Endothelial cell of umbilical vein (primary cell): Measurements from ENCODE around the gene SLC9A9. TPM values are rescaled to one million over a fixed set of nuclear protein-coding genes. Genes with fewer than 3 reads are reported as not detected.
A peak's percentile ranks its signal among the peaks of the same experiment; 100 is the strongest.

Source experiments
- BruUV-seq: library from RNA; stranded (reverse); fragments of 400-500 nt; replicated peaks from 2 replicates; lab custom pipeline; 2021; lab: Mats Ljungman, UMichigan
- CTCF ChIA-PET: fragments of 300-600, 350-600 bp; sonication (Branson Sonifier 250); formaldehyde crosslinking; loops from one replicate; lab custom pipeline; 2021; ENCODE audit warnings: antibody characterized with exemption, inconsistent platforms; lab: Charles Lee
- POLR2A ChIA-PET: fragments of 300-600, 350-600 bp; sonication (Branson Sonifier 250); formaldehyde crosslinking; loops from one replicate; lab custom pipeline; 2021; ENCODE audit warnings: antibody characterized with exemption, inconsistent platforms; lab: Charles Lee
- DNase-seq: peaks from one replicate; pipeline ENCODE4 v3.0.0-alpha.2; 2011; ENCODE audit warnings: low read depth, low spot score
- FAIRE-seq: peaks from 2 replicates; lab custom pipeline; 2011; peaks lifted over from hg19 to GRCh38; lab: Jason Lieb, UNC
- H2AFZ ChIP-seq: 2 replicates; pipeline ENCODE4 v1.6.0; 2012; ENCODE audit warnings: low read depth, low read length, control low read depth, inconsistent platforms
- H3K27ac ChIP-seq: 2 replicates; pipeline ENCODE4 v1.5.1; 2011; ENCODE audit warnings: low read depth, mild to moderate bottlenecking, control low read depth, low read length, moderate library complexity; ENCODE audit not compliant: insufficient read depth
- H3K27me3 ChIP-seq, 2 experiments: 2 replicates each; pipeline versions ENCODE4 v1.6.0 to v1.6.1; 2011; ENCODE audit warnings: low read length in 2 of 2, mixed read lengths in 1 of 2; ENCODE audit not compliant: control insufficient read depth in 2 of 2, insufficient read depth in 2 of 2
- H3K36me3 ChIP-seq, 2 experiments: 2 replicates in 1 of 2; 3 replicates in 1 of 2; pipeline ENCODE4 v1.5.1; 2011; ENCODE audit warnings: low read length in 2 of 2, mild to moderate bottlenecking in 1 of 2, moderate library complexity in 1 of 2; ENCODE audit not compliant: control insufficient read depth in 2 of 2, insufficient read depth in 2 of 2; ENCODE audit errors: extremely low read depth in 1 of 2
- H3K4me1 ChIP-seq: 3 replicates; pipeline ENCODE4 v1.5.1; 2011; ENCODE audit warnings: mild to moderate bottlenecking, low read length; ENCODE audit not compliant: control insufficient read depth, insufficient read depth; ENCODE audit errors: extremely low read depth
- H3K4me2 ChIP-seq: 2 replicates; pipeline ENCODE4 v1.6.1; 2011; ENCODE audit warnings: low read length, control low read depth, mixed read lengths; ENCODE audit not compliant: insufficient read depth
- H3K4me3 ChIP-seq, 3 experiments: fragments of 200-600 bp in 1 of 3; sonication (generic), shearing (Covaris generic) in 1 of 3; replicated peaks in 1 of 3; 2 replicates each; pipeline ENCODE4 v1.5.1; 2011 to 2016; ENCODE audit warnings: control low read depth in 3 of 3, low read length in 3 of 3, mild to moderate bottlenecking in 2 of 3, inconsistent platforms in 1 of 3, low read depth in 1 of 3, moderate library complexity in 1 of 3; ENCODE audit not compliant: insufficient read depth in 1 of 3
- H3K79me2 ChIP-seq: 2 replicates; pipeline ENCODE4 v1.6.0; 2012; ENCODE audit warnings: low read length, inconsistent platforms; ENCODE audit not compliant: control insufficient read depth, insufficient read depth
- H3K9ac ChIP-seq: replicated peaks from 2 replicates; pipeline ENCODE3; 2011; ENCODE audit warnings: low read length, control low read depth; ENCODE audit not compliant: insufficient read depth; ENCODE audit errors: extremely low read depth
- H3K9me1 ChIP-seq: replicated peaks from 3 replicates; pipeline ENCODE4 v1.6.0; 2011; ENCODE audit warnings: mild to moderate bottlenecking, low read length; ENCODE audit not compliant: control insufficient read depth, insufficient read depth; ENCODE audit errors: extremely low read depth
- H3K9me3 ChIP-seq: replicated peaks from 2 replicates; pipeline ENCODE4 v1.5.1; 2012; ENCODE audit warnings: low read length, inconsistent platforms; ENCODE audit not compliant: control insufficient read depth, insufficient read depth
- H4K20me1 ChIP-seq: replicated peaks from 2 replicates; pipeline ENCODE3; 2011; ENCODE audit warnings: mild to moderate bottlenecking, low read length; ENCODE audit not compliant: control insufficient read depth, insufficient read depth; ENCODE audit errors: extremely low read depth
- FOS ChIP-seq: IDR thresholded peaks from 2 replicates; pipeline ENCODE4 v1.6.1; 2011; ENCODE audit warnings: mild to moderate bottlenecking, low read length, moderate library complexity, borderline replicate concordance; ENCODE audit not compliant: insufficient read depth
- GATA2 ChIP-seq: IDR thresholded peaks from 2 replicates; pipeline ENCODE4 v1.7.0; 2011; ENCODE audit warnings: low read depth, mild to moderate bottlenecking, moderate library complexity, mixed read lengths, low read length; ENCODE audit not compliant: insufficient read length, insufficient read depth
- POLR2A ChIP-seq: IDR thresholded peaks from 2 replicates; pipeline ENCODE4 v1.6.1; 2012; ENCODE audit warnings: low read depth, mild to moderate bottlenecking, control low read depth, low read length
- POLR2AphosphoS5 ChIP-seq: IDR thresholded peaks from 2 replicates; pipeline ENCODE4 v1.6.1; 2012; ENCODE audit warnings: low read depth, mild to moderate bottlenecking, control low read depth, low read length, moderate library complexity; ENCODE audit not compliant: insufficient read depth
- dilution Hi-C: fragments of 300-500 bp; cut with MboI; formaldehyde crosslinking; loops from one replicate; pipeline ENCODE4 v1.15.0; 2019; ENCODE audit warnings: low sequenced_read_pairs; ENCODE audit not compliant: extremely low pct_ligation_motif_present
- intact Hi-C: fragments of 100-400 bp; cut with micrococcal nuclease; formaldehyde crosslinking; loops from one replicate; pipeline ENCODE4 v1.10.0; 2022
- polyA plus RNA-seq, 4 experiments: library from polyadenylated mRNA; depleted of rRNA in 3 of 4; stranded (reverse) in 3 of 4; unstranded in 1 of 4; fragments of >200 nt; gene quantifications; 2 replicates each; pipeline versions ENCODE4 v1.2.1 to v1.2.3, GENCODE V29; 2011 to 2012; ENCODE audit warnings: missing spikeins in 1 of 4
- total RNA-seq: library from RNA; stranded (reverse); gene quantifications from 2 replicates; pipeline ENCODE4 v1.2.3, GENCODE V29; 2021
- TF ChIP-seq, protein P1 (sequence below), 2 donors: IDR thresholded peaks; 1 replicate in 1 of 2; 2 replicates in 1 of 2; pipeline ENCODE4 v1.5.1; 2011; ENCODE audit warnings: low read length in 2 of 2, mild to moderate bottlenecking in 2 of 2, moderate library complexity in 2 of 2, control low read depth in 1 of 2, inconsistent platforms in 1 of 2, low read depth in 1 of 2; ENCODE audit not compliant: insufficient read depth in 1 of 2; ENCODE audit errors: extremely low read depth in 1 of 2

The SLC9A9 gene
- total and polyA plus RNA-seq, 2 donors (not counting 3 experiments of a cell fraction or from before 2014, with no cell fraction given), result 1.5 to 1.8 TPM

DNA sequence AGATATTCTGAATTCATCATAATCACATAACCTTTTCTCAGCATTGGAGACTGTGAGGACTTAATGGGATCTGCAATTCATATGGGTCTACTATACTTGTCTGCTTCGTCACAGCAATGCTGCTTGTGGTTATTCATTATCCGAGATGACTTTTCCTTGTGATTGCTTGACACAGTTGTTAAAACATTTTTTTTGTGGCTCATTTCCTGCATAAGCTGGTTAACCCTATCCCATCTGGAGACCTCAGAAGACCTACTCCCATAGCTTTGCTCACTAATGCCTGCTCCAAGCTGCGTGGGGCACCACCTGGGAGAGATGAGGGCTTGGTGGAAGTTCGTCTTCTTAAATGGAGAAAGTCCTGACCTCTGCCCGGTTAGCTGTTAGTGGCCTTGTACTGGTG lies 367.9 kb downstream of the SLC9A9 start:
- H3K27ac ChIP-seq, result no peak overlapping the region
- dilution Hi-C loops, result no loop called here

DNA sequence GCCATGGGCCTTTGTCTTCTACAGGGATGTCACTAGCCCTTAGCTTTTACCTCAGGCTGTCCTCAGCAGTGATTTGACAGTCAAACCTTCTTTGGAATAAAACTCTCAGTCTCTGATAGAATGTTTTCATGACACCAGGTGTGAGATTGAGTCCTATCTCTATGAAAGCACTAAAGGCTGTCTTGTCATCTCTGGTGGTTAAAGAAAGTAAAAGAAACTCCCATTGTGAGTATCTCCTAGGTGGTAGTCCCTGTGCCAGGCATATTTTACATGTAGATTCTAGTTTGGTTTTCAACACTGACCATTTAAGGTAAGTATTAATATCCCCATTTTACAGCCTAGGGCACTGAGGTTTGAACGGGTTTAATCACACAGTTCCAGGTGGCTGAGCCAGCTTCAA lies 368.5 kb downstream of the SLC9A9 start:
- no peaks in the 10 kb centered on the region for H3K79me2 ChIP-seq
- no peak for DNase-seq
- intact Hi-C loops (no loop called here), dilution Hi-C loops (no loop called here)
- H2AFZ ChIP-seq, result no peak overlapping the region
- FAIRE-seq, result no peak
- TF ChIP-seq, protein P1, sequence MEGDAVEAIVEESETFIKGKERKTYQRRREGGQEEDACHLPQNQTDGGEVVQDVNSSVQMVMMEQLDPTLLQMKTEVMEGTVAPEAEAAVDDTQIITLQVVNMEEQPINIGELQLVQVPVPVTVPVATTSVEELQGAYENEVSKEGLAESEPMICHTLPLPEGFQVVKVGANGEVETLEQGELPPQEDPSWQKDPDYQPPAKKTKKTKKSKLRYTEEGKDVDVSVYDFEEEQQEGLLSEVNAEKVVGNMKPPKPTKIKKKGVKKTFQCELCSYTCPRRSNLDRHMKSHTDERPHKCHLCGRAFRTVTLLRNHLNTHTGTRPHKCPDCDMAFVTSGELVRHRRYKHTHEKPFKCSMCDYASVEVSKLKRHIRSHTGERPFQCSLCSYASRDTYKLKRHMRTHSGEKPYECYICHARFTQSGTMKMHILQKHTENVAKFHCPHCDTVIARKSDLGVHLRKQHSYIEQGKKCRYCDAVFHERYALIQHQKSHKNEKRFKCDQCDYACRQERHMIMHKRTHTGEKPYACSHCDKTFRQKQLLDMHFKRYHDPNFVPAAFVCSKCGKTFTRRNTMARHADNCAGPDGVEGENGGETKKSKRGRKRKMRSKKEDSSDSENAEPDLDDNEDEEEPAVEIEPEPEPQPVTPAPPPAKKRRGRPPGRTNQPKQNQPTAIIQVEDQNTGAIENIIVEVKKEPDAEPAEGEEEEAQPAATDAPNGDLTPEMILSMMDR (IDR thresholded peaks at IDR 0.05; ENCODE audit: extremely low read depth in 1 of 2, insufficient read depth in 1 of 2, low read depth in 1 of 2, low read length in 2 of 2), result no peak
- TF ChIP-seq POLR2A (no peak), GATA2 (no peak)
- CTCF ChIA-PET, result no interaction called here
- H3K27ac ChIP-seq, result no peak overlapping the region
- no peaks in the 10 kb centered on the region for H3K9me1 ChIP-seq
- H4K20me1 ChIP-seq, result no peaks in the 10 kb centered on the region
- H3K9ac ChIP-seq, result no peak overlapping the region
- no peaks in the 10 kb centered on the region for H3K27me3 ChIP-seq
- POLR2A ChIA-PET, result no interaction called here
- no peak overlapping the region for H3K4me3 ChIP-seq
- BruUV-seq, result no TSS peak
- H3K36me3 ChIP-seq, result no peaks in the 10 kb centered on the region
- H3K4me1 ChIP-seq, result peaks cover 3% of the 10 kb centered on the region
- H3K9me3 ChIP-seq, result no peaks in the 10 kb centered on the region
- H3K4me2 ChIP-seq, result no peak overlapping the region

More for the DNA sequence above, 367.9 kb downstream of the SLC9A9 start:
- Histone ChIP-seq H3K4me2 (peak overlapping the region; percentile 14), H3K79me2 (no peaks in the 10 kb centered on the region), H4K20me1 (no peaks in the 10 kb centered on the region), H3K9me1 (no peaks in the 10 kb centered on the region), H3K9ac (no peak overlapping the region), H3K36me3 (no peaks in the 10 kb centered on the region), H2AFZ (no peak overlapping the region), H3K9me3 (no peaks in the 10 kb centered on the region), H3K4me1 (peaks cover 3% of the 10 kb centered on the region), H3K27me3 (no peaks in the 10 kb centered on the region), H3K4me3 (no peak overlapping the region)
- ChIA-PET CTCF (no interaction called here), POLR2A (no interaction called here)
- DNase-seq (peak; percentile 55), FAIRE-seq (peak; percentile 88)
- no TSS peak for BruUV-seq
- TF ChIP-seq POLR2AphosphoS5 (peak; percentile 57), POLR2A (no peak), FOS (peak; percentile 46)
- intact Hi-C loops, result no loop called here
